ENCODE results near the gene CPVL. TPM values are rescaled to one million over a fixed set of nuclear protein-coding genes. Genes with fewer than 3 reads are reported as not detected.

The CPVL gene
- total RNA-seq, 1 experiment from 2014 or later = 26.9 TPM

- H3K79me1 ChIP-seq (ENCODE audit: insufficient read depth, low read depth, low read length, poor library complexity, severe bottlenecking) = no peaks in the 10 kb centered on the region
- peaks cover 51 to 56% of the 10 kb centered on the region in 2 experiments for H3K4me1 Mint-ChIP-seq
- peaks cover 13 to 15% of the 10 kb centered on the region in 2 experiments for H3K9me3 Mint-ChIP-seq
Observed at GRCh38 chr7:29045258-29046086, 100.9 kb downstream of the CPVL start.

More at GRCh38 chr7:29045258-29046086, 100.9 kb downstream of the CPVL start:
- Histone ChIP-seq H3T11ph (ENCODE audit: low read length) (no peak overlapping the region), H2BK12ac (ENCODE audit: insufficient read length, low read depth, low read length) (no peak overlapping the region), H3K18ac (ENCODE audit: insufficient read length, low read depth, low read length) (no peak overlapping the region), H3K56ac (ENCODE audit: insufficient read length, low read depth, low read length) (no peak overlapping the region), H2BK15ac (ENCODE audit: low read depth, low read length) (no peak overlapping the region), H2AK5ac (ENCODE audit: insufficient read length, low read length) (no peak overlapping the region), H2BK20ac (ENCODE audit: low read depth, low read length, poor library complexity, severe bottlenecking) (no peak overlapping the region), H4K91ac (ENCODE audit: insufficient read length, low read depth, low read length) (no peak overlapping the region), H3K79me2 (ENCODE audit: insufficient read depth, low read length) (no peaks in the 10 kb centered on the region), H3K27ac (ENCODE audit: insufficient read length, low read depth, low read length) (no peak overlapping the region), H4K20me1 (ENCODE audit: control insufficient read depth, insufficient read depth, insufficient read length) (no peaks in the 10 kb centered on the region), H3K4me2 (ENCODE audit: insufficient read depth, insufficient read length, low read length) (no peak overlapping the region), H4K8ac (replicated peaks; ENCODE audit: insufficient read length, low read depth, low read length) (no peak overlapping the region), H3K4ac (ENCODE audit: low read depth, low read length) (no peak overlapping the region), H3K23ac (ENCODE audit: insufficient read length, low read depth, low read length) (no peak overlapping the region), H3K23me2 (ENCODE audit: insufficient read length, low read depth, low read length, poor library complexity, severe bottlenecking) (no peaks in the 10 kb centered on the region), H2BK120ac (ENCODE audit: low read depth, low read length, poor library complexity, severe bottlenecking) (no peak overlapping the region), H3K4me1 (ENCODE audit: insufficient read depth, low read length) (peaks cover 3% of the 10 kb centered on the region; the same call in 1 of the 2 replicates), H3K27me3 (ENCODE audit: insufficient read depth, low read length) (no peaks in the 10 kb centered on the region), H3K14ac (ENCODE audit: insufficient read depth, low read length) (no peak overlapping the region), H4K5ac (ENCODE audit: insufficient read length, low read depth, low read length) (no peak overlapping the region), H2BK5ac (ENCODE audit: insufficient read length, low read length) (no peak overlapping the region), H3K9me3 (ENCODE audit: control insufficient read depth, low read depth, low read length) (no peaks in the 10 kb centered on the region), H2AFZ (ENCODE audit: low read length) (no peak overlapping the region), H3K9ac (ENCODE audit: extremely low read depth, insufficient read length, low read length) (no peak overlapping the region)
- Mint-ChIP-seq H3K36me3 (ENCODE audit: insufficient read depth in 1 of 3, low read depth in 3 of 3) (peaks cover 3 to 23% (median 9%) of the 10 kb centered on the region in 3 experiments), H3K27me3 (ENCODE audit: low read depth) (peaks cover 14% of the 10 kb centered on the region), H3K4me3 (no peak overlapping the region), H3K27ac (no peak overlapping the region; a peak in 1 of 7 replicates)
- no CpG with 5 or more reads among the region's 4 CpGs for WGBS (ENCODE audit: extremely low coverage, insufficient read length, low lambda C conversion rate)
- no peak for TF ChIP-seq CTCF (conservative IDR thresholded peaks at IDR 0.05)
- no peak for DNase-seq

Measured in H9 (cell line).